ENCODE measurements around the gene CSTPP1.
"Not testable (repeated sequence)": the region's sequence is repeated elsewhere in the genome, so short reads cannot be mapped to it uniquely, and the experiment has no call there.

Gene CSTPP1

DNA sequence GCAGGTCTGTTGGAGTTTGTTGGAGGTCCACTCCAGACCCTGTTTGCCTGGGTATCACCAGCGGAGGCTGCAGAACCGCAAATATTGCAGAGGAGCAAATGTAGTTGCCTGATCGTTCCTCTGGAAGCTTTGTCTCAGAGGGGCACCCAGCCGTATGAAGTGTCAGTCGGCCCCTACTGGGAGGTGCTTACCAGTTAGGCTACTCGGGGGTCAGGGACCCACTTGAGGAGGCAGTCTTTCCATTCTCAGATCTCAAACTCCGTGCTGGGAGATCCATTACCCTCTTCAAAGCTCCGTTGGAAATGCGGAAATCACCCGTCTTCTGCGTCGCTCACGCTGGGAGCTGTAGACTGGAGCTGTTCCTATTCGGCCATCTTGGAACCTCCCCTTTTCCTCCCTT is 61.2 kb downstream of the CSTPP1 start:
- not testable (repeated sequence) for FAIRE-seq

DNA sequence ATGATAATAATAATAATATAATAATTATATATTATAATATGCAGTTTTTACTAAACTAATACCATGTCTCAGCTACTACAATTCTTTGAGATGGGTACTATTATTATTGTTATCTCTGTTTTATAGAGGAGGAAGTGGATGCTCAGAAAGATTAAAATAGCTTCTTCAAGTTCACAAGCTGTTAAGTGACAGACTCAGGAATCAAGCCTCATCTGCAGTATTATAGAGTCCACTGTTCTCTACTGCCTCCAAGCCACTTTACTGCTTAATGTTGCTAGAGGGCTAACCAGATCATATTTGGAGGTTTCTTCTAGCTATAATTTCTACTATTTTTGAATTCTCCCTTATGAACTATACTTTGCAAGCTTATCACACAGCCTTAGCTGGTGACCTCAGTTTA is 62.7 kb downstream of the CSTPP1 start:
- no peak for FAIRE-seq

DNA sequence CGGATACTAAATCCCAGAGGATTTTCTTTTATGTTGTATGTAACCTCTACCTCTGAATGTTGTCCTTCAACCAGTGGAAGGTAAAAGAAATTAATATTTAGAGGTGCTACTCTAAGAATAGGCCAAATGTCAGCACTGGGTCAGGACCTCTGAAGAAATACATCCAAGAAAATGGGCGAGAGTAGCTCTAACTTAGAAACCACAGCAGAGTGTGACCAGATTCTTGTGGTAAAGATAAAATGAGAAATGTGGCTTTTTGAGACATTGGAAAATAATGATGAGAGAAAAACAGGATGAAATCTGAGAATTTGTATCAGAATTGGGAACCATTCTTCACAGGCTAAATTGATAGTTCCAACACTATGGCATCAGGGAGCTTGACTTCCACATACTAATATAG is 63.5 kb downstream of the CSTPP1 start:
- no peak for FAIRE-seq

DNA sequence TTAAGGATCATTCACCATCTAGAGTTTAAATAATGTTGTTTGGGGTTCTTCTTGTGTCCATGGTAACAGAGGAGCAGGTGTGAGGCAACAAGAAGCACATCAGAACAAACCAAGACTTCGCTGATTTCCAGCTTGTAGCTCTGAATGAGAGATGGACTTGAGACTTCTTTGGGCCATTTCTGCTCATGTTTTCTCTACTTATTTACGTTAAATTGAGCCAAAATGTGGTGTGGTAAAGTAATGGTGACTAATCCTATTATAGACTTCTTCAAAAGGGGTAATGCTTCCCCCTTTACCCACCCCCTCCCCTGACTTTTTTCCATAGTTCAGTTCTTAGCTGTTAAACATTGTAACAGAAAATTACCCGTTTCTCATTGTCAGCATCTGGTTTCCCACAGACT is 65.2 kb downstream of the CSTPP1 start:
- no peak for FAIRE-seq

DNA sequence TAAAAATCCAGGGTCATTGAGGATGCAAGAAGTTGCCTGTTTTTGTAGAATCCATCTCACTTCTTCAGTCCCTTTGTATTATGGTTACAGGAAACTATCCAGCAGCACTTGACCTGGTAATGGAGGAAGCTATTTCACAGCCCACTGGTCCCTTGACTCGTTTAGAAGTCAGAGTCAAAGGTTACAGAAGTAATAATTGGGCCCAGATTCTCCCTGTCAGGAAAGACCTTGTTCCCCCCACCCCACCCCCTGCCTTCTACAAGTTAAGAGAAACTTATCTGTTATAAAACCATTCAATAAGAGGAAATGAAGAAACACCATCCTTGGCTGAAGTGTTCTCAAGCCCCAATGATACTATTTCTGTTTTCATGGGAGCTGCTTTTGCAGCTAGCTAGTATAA is 65.8 kb downstream of the CSTPP1 start:
- FAIRE-seq: no peak

DNA sequence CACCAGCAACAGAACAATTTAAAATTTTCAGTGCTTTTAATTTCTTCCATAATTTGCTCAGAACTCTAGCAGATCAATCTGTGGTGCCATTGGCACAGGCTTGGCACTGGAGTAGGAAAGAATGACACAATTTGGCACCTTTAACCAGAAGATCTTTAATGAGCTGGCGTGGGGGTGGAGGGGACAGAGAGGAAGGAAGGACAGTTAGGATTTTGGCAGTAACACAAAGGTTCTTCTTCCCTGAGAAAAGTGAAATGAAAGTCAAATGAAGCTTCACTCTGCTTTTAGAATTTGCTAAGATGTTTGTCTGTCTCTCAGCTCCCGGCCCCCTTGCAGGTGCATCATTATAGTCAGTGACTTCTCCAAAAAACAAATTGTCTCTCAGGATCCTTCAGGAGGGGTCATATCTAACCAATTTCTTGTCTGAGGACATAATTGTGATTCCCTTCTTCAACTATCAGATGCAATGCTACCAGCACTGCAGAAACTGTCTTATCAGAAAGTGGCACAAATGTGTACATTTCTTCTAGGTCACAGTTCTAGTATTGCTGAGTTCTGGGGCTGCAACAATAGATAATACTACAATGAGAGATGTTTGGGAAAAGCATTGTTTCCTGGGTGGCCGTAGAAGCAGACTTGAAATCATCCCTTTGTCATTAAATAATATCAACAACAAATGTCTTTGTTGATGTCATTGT is 66.8 kb downstream of the CSTPP1 start:
- no peak for FAIRE-seq

DNA sequence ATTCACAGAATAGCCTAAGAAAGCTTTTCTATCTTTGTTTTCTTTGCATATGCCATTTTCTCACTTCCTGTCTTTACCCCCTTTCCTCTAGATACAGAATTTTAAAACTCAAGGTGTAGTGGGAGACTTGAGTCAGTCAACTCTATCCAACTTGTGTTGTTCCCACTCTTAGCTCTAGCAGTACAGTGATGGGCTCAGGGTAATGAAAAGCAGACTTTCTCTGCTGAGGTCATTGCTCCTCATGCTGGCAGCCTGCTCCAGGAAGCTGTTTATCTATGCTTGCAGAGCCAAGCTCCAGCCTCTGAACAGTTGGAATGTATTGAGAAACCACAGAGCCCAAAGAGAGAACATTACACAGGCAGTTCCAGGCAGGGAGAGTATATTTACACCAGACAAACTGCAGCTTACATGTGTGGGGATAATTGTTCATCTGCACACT is 68.1 kb downstream of the CSTPP1 start:
- FAIRE-seq: no peak

DNA sequence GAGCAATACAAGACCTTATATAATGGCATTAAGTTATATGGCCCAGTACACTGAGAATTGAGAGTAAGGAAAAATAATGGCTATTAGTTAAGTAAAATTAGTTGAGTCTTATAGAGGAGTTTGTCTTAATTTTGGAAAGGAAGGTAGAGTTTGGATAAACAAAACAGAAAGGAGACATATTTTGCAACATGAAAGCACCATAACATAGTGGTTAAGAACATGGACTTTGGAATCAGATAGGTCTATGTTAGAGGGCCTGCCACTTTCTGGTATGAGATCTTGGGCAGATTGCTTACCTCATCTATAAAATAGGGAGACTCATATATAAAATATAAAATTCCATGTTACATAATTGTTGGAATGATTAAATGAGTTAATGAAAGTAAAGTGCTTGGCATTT is 68.9 kb downstream of the CSTPP1 start:
- no peak for FAIRE-seq

DNA sequence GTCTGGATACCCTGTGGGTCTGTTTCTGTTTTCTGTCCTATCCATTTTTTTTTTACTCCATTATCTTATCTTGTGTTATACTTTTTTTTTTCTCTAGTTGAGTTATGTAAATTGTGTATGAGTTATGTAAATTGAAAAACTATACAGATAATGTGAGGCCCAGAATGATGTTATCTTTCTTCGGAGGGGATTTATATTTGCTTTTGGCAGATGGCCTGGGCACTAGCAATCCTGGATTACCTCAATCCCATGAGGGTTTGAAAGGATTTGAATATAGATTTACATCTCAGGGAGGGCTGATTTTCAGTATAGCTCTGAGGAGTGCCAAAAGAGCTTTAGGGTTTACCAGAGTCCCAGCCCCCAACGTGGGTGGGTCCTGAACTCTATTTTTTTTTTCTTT is 71.0 kb downstream of the CSTPP1 start:
- no peak for FAIRE-seq

DNA sequence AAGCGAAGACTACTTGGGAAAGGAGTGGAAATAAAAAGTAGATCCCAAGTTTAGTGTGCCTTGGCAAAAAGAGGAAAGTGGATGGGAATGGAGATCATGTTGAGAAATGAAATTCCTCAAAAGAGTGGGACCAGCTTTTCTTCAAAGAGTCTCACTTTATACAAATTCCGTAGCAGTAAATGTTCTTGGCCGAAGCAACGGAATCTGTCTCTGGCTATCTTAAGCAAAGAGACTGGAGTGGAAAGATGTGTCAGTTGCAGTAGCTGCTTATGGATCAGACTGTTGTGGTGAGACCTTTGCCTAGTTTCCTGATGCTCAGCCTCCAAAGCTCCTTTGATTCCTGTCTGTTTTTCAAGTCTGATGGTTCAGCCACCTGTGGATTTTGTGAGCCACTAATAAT is 73.6 kb downstream of the CSTPP1 start:
- no peak for FAIRE-seq

DNA sequence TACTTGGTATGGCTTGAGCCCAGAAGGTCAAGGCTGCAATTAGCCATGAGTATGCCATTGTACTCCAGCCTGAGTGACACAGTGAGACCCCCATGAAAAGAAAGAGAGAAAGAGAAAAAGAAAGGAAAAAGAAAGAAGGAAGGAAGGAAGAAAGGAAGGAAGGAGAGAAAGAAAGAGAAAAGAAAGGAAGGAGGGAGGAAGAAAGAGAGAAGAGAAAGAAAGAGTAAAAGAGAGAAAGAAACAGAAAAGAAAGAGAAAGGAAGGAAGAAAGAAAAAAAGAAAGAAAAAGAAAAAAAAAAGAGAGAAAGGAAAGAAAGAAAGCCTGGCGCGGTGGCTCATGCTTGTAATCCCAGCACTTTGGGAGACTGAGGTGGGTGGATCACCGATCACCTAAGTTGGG is 77.5 kb downstream of the CSTPP1 start:
- FAIRE-seq: no peak

DNA sequence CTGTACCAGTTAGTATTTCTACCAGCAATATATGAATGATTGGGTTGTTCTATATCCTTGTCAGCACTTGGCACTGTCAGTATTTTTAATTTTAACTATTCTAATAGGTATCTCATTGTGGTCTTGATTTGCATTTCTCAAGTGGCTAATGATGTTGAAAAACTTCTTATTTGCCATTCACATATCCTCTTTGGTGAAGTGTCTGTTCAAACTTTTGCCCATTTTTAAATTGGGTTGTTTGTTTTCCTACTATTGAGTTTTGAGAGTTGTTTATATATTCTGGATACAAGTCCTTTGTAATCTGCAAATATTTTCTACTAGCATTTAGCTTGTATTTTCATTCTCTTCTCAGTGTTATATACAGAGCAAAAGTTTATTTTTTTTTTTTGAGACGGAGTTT is 82.1 kb downstream of the CSTPP1 start:
- FAIRE-seq: no peak

DNA sequence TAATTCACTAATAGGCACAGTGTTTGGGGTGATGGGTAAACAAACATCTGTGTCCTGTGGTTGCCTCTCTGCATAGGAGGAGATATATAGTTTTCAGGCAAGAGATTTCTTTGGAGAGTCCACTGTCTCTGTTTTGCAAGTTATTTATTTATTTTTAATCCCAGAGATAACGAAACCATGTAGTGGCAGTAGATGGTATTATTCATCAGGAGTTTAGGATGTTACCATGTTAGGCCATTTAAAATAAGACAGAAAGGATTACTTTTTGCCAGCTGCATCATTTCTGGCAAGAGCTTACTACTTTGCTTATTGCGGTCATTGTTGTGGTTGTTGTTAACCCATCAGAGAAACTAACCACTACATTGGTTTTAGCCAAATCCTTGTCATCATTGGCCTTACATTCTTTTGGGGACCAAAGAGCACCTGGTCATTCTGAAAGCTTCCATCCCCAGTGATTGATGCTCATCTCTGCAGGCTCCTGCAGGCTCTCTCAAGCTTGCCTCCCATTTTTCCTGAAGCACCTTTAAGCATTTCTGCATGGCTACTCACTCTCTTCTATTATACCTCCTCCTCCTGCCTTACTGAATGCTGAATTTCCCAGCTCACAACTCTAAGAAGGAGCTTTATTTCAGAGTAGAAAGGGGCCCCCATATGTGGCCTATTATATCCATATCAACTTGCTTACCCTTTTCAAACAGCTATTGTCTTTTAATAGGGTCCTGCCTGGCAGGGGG is 84.4 kb downstream of the CSTPP1 start:
- FAIRE-seq: no peak

DNA sequence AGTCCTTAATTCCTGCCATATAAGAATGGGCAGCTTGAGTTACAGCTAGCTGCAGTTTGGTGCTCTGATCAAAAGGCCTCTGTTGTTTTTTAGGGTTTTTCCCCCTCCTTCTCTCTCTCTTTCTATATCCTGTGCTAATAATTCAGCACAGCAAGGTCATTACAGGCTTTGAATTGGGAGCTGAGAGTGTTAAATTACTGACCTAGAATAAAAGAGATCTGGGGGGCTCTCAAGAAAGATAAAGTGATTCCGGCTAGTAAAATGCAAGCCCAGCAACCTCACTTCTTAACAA is 84.9 kb downstream of the CSTPP1 start:
- no peak for FAIRE-seq

DNA sequence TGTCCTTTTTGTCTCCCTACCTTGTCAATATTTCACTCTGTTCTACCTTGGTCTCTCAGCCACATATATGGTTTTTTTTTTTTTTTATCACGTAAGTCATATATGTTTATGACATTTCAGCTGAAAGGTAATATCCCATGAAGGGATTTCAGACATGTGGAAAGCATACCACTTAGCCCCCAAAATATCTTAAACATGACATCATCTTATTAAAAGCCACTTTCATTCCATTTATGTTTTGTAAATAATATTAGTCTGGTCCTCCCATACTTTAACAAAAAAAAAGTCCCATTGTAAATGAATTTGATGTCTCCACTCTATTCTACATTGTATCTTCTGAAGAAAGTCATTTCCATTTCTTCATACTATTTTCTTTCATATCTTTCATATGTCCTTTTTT is 85.4 kb downstream of the CSTPP1 start:
- no peak for FAIRE-seq

DNA sequence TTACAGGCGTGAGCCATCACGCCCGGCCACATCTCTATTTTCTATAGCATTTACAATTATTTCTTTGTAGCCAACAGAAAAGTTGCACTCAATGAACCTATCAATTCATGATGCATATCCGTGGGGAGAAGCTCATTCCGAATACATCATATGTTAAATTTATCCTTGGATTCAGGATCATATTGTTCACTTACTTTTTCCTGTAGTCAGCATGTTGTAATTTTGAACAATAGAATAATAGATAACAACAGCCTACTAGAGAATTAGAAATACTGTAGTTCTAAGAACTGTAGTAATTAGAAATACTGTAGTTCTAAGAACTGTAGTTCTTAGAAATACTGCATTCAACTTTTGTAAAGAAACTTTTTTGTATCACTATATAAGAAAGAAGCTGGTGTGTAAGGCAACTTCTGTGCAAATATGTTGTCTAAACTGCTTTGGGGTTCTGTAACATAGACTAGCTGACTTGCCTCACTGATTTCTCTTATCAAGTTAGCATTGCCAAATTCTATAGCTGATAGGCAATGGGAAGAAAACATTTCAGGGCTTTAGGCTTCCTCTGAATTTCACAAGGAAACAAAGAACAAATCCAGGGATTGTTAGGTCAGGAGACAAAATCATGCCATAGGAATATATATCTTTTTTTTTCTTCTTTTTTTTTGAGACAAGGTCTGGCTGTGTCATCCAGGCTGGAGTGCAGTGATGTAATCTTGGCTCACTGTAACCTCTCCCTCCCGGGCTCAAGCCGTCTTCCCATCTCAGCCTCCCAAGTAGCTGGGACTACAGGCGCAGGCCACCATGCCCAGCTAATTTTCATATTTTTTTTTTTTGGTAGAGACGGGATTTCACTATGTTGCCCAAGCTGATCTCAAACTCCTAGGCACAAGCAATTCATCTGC is 91.9 kb downstream of the CSTPP1 start:
- no peak for FAIRE-seq

DNA sequence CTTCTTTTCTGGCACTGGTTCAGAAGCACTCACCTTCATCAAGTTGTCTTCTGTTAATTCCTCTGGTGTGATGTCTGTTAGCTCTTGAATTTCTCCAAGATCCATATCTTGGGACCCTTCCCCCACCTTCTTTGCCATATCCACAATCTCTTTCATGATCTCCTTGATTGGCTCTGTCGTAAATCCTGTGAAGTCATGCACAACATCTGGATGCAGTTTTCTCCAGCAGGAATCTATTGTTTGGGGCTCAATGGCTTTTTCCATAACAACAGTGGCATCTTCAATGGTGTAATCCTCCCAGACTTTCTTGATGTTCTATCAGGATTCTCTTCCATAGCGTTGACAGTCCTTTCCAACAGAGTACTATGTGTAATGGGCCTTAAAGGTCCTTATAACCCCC is 96.9 kb downstream of the CSTPP1 start:
- no peak for FAIRE-seq

DNA sequence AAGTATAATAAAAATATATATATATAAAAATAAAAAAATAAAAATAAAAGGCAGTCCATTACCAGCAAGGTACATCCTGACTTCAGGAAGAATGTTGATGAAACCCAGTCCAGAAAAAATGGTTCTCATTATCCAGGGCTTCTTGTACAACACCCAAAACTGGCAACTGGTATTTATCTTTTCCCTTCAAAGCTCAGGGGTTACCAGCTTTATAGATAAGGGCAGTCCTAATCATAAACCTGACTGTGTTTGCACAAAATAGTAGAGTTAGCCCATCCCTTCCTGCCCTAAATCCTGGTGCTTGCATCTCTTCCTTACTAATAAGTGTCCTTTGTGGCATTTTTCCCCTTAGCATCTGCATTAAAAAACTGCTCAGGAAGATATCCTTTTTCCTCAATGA is 97.5 kb downstream of the CSTPP1 start:
- FAIRE-seq: no peak

DNA sequence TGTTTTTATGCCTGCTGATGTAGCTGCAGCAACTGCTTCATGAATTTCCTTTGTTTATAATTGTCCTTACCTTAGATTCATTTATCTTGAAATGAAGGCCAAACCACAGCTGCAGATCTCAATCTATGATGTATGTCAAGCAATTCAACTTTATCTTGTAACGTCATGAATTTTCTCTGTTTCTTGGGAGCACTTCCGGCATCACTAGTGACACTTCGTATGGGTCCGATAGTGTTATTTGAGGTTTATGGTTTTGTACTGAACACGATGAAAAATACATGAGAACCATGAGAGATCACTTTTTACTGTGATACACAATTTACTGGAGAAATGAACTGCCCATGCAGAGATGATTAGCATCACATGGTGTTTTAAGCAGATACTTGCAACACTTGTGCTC is 98.5 kb downstream of the CSTPP1 start:
- no peak for FAIRE-seq

DNA sequence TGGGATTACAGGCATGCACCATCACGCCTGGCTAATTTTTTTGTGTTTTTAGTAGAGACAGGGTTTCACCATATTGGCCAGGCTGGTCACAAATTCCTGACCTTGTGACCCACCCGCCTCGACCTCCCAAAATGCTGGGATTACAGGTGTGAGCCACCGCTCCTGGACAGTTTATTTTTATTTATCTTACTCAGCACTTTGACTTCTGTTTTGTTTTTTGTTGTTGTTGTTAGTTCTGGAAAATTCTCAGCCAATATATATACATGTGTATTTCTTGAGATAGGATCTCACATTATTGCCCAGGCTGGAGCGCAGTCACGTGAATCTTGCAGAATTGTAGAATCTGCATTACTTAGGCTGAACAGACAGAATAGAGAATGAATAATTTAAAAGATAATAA is 107.6 kb downstream of the CSTPP1 start:
- no peak for FAIRE-seq

DNA sequence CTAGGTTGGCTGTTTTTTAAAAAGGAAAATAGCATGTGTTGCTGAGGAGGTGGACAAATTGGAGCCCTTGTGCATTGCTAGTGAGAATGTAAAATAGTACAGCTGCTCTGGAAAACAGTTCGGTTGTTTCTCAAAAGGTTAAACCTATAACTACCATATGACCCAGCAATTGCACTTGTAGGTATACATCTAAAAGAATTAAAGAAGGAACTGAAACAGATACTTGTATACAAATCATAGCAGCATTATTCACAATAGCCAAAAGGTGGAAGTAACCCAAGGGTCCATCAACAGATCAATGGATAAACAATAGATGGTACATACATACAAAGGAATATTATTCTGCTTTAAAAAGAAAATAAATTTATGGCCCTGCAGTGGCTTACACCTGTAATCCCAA is 111.4 kb downstream of the CSTPP1 start:
- no peak for FAIRE-seq

DNA sequence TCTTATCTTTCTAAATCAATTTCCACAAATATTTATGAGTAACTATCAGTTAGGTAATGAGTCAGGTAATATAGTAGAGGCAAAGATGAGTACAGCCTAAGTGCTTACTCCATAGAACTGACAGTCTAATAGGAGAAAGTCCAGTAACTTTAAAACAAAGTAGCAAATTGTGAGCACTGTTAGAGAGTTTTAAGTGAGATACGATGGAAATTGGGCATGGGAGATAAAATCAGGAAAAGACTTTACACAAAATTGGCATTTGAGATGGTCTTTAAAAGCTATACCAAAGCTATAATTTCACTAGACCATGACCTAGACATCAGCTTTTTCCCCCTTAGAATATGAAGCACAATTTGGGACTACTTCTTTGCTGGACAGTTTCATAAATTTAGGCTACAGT is 113.7 kb downstream of the CSTPP1 start:
- no peak for FAIRE-seq

DNA sequence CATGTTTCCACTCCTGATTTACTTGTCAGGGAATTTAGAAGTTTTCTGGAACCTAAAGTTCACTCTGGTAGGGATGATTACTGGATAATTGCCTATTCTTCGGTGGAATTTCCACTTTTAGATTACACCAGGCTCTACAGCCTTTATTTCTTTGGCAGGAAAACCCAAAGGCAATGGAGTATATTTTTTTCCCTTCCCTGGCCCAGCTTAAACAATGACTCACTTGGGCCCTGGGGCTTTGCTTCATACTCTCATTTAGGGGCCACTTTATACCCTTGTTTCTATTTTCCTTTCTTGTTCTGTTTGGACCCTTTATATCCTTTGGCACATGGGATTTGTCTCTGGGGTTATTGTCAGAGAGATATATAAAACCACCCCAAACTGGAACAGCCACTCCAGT is 114.7 kb downstream of the CSTPP1 start:
- no peak for FAIRE-seq

DNA sequence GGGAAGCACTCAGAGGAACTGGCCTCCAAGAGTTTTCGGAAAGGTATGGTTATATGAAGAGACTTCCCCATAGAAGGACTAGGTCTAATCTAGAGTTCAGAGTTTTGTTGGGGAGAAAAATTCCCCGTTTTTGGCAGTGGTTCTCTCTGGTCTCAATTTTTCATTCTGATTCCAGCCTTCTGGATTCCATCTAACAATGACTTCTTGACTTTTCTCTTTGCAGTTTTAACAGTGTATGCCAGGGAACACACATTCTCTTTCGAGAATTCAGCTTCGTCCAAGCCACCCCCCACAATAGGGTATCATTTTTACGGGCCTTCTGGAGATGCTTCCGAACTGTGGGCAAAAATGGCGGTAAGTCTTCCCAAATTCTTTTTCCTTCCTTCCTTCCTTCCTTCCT is 115.6 kb downstream of the CSTPP1 start:
- no peak for FAIRE-seq
